Mesenchymal stem cell (in vitro differentiated cells and primary cell): ENCODE measurements around the gene SLC36A3.

Source experiments
- DNase-seq: peaks from one replicate; pipeline ENCODE4 v3.0.0-alpha.2; 2013
- H2AFZ ChIP-seq: one replicate; pipeline ENCODE4 v1.6.1; 2013; ENCODE audit warnings: low read depth, mild to moderate bottlenecking, control low read depth, inconsistent platforms, low read length, moderate library complexity
- H2AK5ac ChIP-seq: 2 replicates; pipeline ENCODE4 v1.6.1; 2013; ENCODE audit warnings: low read length, moderate library complexity, mild to moderate bottlenecking, inconsistent platforms; ENCODE audit not compliant: severe bottlenecking
- H2BK120ac ChIP-seq: one replicate; pipeline ENCODE4 v1.6.1; 2013; ENCODE audit warnings: low read depth, mild to moderate bottlenecking, inconsistent platforms, low read length, moderate library complexity
- H2BK12ac ChIP-seq, 2 experiments: one replicate each; pipeline ENCODE4 v1.6.1; 2013; ENCODE audit warnings: inconsistent platforms in 2 of 2, low read length in 2 of 2, mild to moderate bottlenecking in 2 of 2, moderate library complexity in 2 of 2, control low read depth in 1 of 2
- H2BK15ac ChIP-seq: one replicate; pipeline ENCODE4 v1.6.1; 2013; ENCODE audit warnings: mild to moderate bottlenecking, low read depth, inconsistent platforms; ENCODE audit not compliant: poor library complexity, severe bottlenecking
- H2BK5ac ChIP-seq: 2 replicates; pipeline ENCODE4 v1.6.1; 2013; ENCODE audit warnings: low read depth, mild to moderate bottlenecking, low read length, control low read depth, inconsistent platforms; ENCODE audit not compliant: poor library complexity, severe bottlenecking
- H3K14ac ChIP-seq, 2 experiments: one replicate each; pipeline ENCODE4 v1.6.1; 2013; ENCODE audit warnings: inconsistent platforms in 2 of 2, low read length in 2 of 2, control low read depth in 1 of 2, mild to moderate bottlenecking in 1 of 2, moderate library complexity in 1 of 2
- H3K18ac ChIP-seq, 2 experiments: one replicate each; pipeline ENCODE4 v1.6.1; 2013; ENCODE audit warnings: inconsistent platforms in 2 of 2, low read length in 2 of 2, control low read depth in 1 of 2, low read depth in 1 of 2, mild to moderate bottlenecking in 1 of 2
- H3K23ac ChIP-seq, 2 experiments: one replicate each; pipeline ENCODE4 v1.6.1; 2013; ENCODE audit warnings: inconsistent platforms in 2 of 2, low read length in 2 of 2, mild to moderate bottlenecking in 2 of 2, moderate library complexity in 2 of 2, control low read depth in 1 of 2
- H3K27ac ChIP-seq: 2 replicates; pipeline ENCODE4 v1.5.1; 2013; ENCODE audit warnings: mild to moderate bottlenecking, moderate library complexity, low read length, control low read depth, inconsistent platforms; ENCODE audit not compliant: poor library complexity, severe bottlenecking
- H3K27me3 ChIP-seq, 2 experiments: 2 replicates each; pipeline versions ENCODE4 v1.6.1 to v1.7.0; 2013; ENCODE audit warnings: low read length in 2 of 2, mild to moderate bottlenecking in 2 of 2, moderate library complexity in 2 of 2, control low read depth in 1 of 2, inconsistent platforms in 1 of 2; ENCODE audit not compliant: control insufficient read depth in 1 of 2, insufficient read depth in 1 of 2
- H3K36me3 ChIP-seq, 2 experiments: 2 replicates each; pipeline versions ENCODE4 v1.6.1 to v1.7.0; 2013; ENCODE audit warnings: low read length in 2 of 2, control low read depth in 1 of 2, inconsistent platforms in 1 of 2, low read depth in 1 of 2, mild to moderate bottlenecking in 1 of 2; ENCODE audit not compliant: insufficient read depth in 2 of 2, control insufficient read depth in 1 of 2
- H3K4ac ChIP-seq, 2 experiments: one replicate each; pipeline ENCODE4 v1.6.1; 2013; ENCODE audit warnings: inconsistent platforms in 2 of 2, low read length in 2 of 2, mild to moderate bottlenecking in 2 of 2, moderate library complexity in 2 of 2, control low read depth in 1 of 2, low read depth in 1 of 2
- H3K4me1 ChIP-seq: 2 replicates; pipeline ENCODE4 v1.6.1; 2013; ENCODE audit warnings: low read depth, low read length, control low read depth; ENCODE audit not compliant: control insufficient read depth, insufficient read depth
- H3K4me2 ChIP-seq: 2 replicates; pipeline ENCODE4 v1.6.1; 2013; ENCODE audit warnings: low read length, mild to moderate bottlenecking, inconsistent platforms; ENCODE audit not compliant: poor library complexity, severe bottlenecking
- H3K4me3 ChIP-seq, 2 experiments: 2 replicates each; pipeline versions ENCODE4 v1.5.1 to v1.7.0; 2013; ENCODE audit warnings: low read length in 2 of 2, mild to moderate bottlenecking in 2 of 2, control low read depth in 1 of 2, low read depth in 1 of 2; ENCODE audit not compliant: insufficient read depth in 1 of 2
- H3K79me1 ChIP-seq: replicated peaks from 2 replicates; pipeline ENCODE4 v1.6.1; 2013; ENCODE audit warnings: mild to moderate bottlenecking, control low read depth, low read length, inconsistent platforms; ENCODE audit not compliant: poor library complexity, severe bottlenecking
- H3K9ac ChIP-seq: 2 replicates; pipeline ENCODE4 v1.7.0; 2013; ENCODE audit warnings: mild to moderate bottlenecking, low read length, moderate library complexity
- H3K9me3 ChIP-seq: 2 replicates; pipeline ENCODE4 v1.7.0; 2013; ENCODE audit warnings: mild to moderate bottlenecking, low read length; ENCODE audit not compliant: control insufficient read depth
- H4K8ac ChIP-seq: one replicate; pipeline ENCODE4 v1.6.1; 2013; ENCODE audit warnings: inconsistent platforms, mild to moderate bottlenecking, low read length, moderate library complexity
- H4K91ac ChIP-seq: one replicate; pipeline ENCODE4 v1.6.1; 2013; ENCODE audit warnings: mild to moderate bottlenecking, low read length, inconsistent platforms
- WGBS: methylation state at CpG from one replicate; pipeline ENCODE4 v1.1.7; 2013; ENCODE audit warnings: mixed read lengths; 5-methylcytosine and 5-hydroxymethylcytosine counted together

The SLC36A3 gene

DNA sequence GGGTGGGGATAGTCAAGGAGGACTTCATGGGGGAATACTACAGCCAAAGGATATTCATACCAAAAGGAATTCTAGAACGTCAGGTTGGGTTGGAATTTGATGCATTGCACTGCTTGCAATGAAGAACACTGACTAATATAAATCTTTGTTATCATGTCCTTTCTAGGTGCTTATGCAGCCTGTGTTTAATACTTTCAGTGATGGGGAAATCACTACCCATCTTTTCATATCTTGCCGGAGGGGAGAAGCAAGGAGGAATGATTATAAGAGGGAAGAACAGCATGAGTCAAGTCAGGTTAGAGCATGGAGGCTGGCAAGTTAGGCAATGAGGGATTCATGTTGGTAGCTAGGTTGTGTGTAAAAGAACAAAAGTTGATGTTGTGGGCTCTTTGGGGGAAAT is 74.6 kb downstream of the SLC36A3 start:
- H4K8ac ChIP-seq, result no peak overlapping the region
- peaks cover 7 to 19% of the 10 kb centered on the region in 2 experiments for H3K27me3 ChIP-seq
- no peak overlapping the region for H4K91ac ChIP-seq
- WGBS, result 90% methylated on average over 2 of the region's 2 CpGs
- H3K18ac ChIP-seq, result no peak overlapping the region
- H3K4me1 ChIP-seq, result no peaks in the 10 kb centered on the region
- H3K14ac ChIP-seq, result no peak overlapping the region
- no peak overlapping the region for H3K9ac ChIP-seq
- H3K4me2 ChIP-seq, result no peak overlapping the region
- H3K9me3 ChIP-seq, result no peaks in the 10 kb centered on the region
- no peak overlapping the region for H3K4me3 ChIP-seq
- no peak overlapping the region for H2AFZ ChIP-seq
- no peak overlapping the region for H2BK120ac ChIP-seq
- H3K79me1 ChIP-seq, result no peaks in the 10 kb centered on the region
- H2BK5ac ChIP-seq, result no peak overlapping the region
- H3K4ac ChIP-seq, result no peak overlapping the region
- H3K27ac ChIP-seq, result no peak overlapping the region
- no peak overlapping the region for H3K23ac ChIP-seq
- no peak overlapping the region for H2BK15ac ChIP-seq
- no peak overlapping the region for H2AK5ac ChIP-seq
- no peak for DNase-seq
- no peak overlapping the region for H2BK12ac ChIP-seq
- H3K36me3 ChIP-seq, result no peaks in the 10 kb centered on the region

GRCh38 chr5:151227918-151228447 is 75.6 kb downstream of the SLC36A3 start:
- H3K79me1 ChIP-seq, result no peaks in the 10 kb centered on the region
- peaks cover 7 to 15% of the 10 kb centered on the region in 2 experiments for H3K27me3 ChIP-seq
- no peak overlapping the region for H3K4me3 ChIP-seq
- H2BK15ac ChIP-seq, result no peak overlapping the region
- no peak overlapping the region for H3K9ac ChIP-seq
- no peak overlapping the region for H4K91ac ChIP-seq
- no peaks in the 10 kb centered on the region for H3K36me3 ChIP-seq
- H3K18ac ChIP-seq, result no peak overlapping the region
- no peaks in the 10 kb centered on the region for H3K9me3 ChIP-seq
- no peak overlapping the region for H2AFZ ChIP-seq
- H3K4me1 ChIP-seq, result peaks cover 3% of the 10 kb centered on the region
- 80% methylated on average over 6 of the region's 6 CpGs for WGBS
- H2BK5ac ChIP-seq, result no peak overlapping the region
- DNase-seq, result no peak
- no peak overlapping the region for H3K14ac ChIP-seq
- no peak overlapping the region for H3K27ac ChIP-seq
- H3K23ac ChIP-seq, result no peak overlapping the region
- H3K4me2 ChIP-seq, result no peak overlapping the region
- no peak overlapping the region for H4K8ac ChIP-seq
- no peak overlapping the region for H2AK5ac ChIP-seq
- H2BK120ac ChIP-seq, result no peak overlapping the region
- H3K4ac ChIP-seq, result no peak overlapping the region
- H2BK12ac ChIP-seq, result no peak overlapping the region
